ENCODE measurements around the gene SLC15A4.
"Not testable (repeated sequence)": the region's sequence is repeated elsewhere in the genome, so short reads cannot be mapped to it uniquely, and the experiment has no call there.

Gene SLC15A4

DNA sequence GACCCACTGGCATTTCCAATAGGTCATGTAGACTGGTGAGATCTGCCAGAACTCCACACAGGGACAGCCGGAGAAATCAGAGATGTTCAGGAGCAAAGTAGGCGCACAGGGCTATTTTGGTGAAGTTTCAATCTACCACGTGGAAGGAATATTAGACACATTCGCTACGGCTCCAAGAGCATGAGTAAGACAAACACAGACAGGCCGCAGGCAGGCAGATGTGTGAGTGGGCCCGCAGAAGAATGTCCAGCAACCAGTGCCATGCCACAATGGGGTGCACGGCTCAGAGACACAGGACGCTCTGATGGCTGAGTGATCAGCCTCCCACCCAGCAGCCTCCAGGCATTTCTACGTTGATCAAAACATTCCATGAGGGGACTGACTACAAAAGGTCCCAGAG is 10.4 kb downstream of the SLC15A4 start:
- DNase-seq, result no peak

- DNase-seq, result no peak
Measured at GRCh38 chr12:128811806-128812205, 12.0 kb downstream of the SLC15A4 start.

DNA sequence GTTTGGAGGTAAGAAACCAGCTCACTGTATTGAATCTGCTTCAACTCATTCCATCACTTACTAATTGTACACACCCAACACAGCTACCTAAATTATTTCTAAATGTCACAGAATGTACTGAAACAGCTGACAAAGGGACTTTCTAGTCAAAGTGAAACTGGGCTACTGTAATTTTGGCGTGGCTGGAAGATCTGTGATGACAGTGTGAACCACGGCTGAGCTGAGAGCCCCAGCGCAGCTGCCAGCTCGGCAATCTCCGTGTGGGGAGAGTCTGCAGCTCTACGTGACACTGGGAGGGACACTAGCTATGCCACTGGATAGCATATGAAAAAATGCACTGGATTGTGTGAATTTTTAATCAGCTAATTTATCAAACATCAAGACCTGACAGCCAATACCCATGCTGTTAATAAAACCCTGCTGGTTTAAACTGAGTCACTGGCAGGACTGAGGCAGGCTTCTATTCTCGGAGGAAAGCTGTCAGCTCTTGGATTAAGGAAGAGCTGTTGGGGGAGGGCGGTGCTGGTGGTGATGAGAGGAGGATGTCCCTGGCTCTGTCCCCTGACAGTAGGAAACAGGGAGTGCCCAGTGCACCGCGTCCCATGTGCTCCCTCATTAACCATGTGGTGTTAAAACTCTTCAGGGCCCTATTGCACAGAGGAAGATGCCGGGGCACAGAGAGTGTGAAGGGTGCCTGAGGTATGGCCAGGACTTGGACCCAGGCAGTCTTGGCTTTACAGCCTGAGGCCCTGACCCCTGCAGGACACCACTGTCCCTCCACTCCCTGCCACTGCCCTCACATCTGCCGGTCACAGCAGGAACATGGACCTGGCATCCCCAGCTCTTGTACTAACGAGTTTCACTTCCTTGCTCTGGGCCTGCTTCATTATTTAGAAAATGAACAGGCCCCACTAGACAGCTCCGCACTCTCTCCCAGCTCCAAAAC is 13.3 kb downstream of the SLC15A4 start:
- no peak for DNase-seq

DNA sequence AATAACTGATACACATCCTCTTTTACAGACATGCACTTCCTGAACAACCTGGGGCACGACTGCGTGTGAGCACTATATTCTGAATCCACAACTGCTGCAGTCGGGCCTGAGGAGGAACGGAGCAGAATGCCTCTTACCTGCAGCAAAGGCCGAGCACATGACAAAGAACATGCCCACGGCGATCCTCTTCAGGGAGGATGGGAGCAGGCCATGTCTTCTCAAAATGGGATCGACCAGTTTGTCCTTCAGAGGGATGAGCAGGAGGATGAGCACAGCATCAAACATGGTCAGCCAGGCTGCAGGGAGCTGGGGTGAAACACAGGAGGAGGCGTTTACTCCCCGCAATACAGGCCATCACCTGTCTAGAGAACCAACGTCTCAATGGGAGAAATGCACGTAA is 15.1 kb downstream of the SLC15A4 start:
- DNase-seq, result no peak

DNA sequence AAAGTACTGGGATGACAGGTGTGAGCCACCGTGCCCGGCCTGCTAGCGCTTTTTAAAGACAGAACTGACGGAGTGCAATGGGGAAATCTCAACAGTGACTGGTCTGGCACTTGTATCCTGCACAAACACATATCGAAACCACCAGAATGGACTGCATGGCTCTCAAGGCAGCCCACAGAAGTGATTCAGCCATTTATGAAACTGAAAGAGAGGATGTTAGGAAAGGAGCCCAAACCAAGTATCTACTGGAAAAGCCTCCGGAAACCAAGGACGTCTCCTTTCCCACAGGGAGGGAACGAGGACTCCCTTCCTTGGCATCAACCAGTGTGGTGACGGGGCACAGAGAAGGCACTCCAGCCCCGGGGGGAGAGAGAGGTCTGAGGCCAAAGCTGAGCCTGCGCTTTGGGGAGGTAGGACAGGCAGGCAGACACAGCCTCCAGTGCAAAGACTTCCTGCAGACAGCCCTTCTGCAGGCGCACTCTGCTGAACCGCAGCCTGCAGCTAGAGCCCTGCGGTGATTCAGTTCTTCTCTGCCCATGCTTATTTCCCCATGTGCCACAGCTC is 16.5 kb downstream of the SLC15A4 start:
- DNase-seq, result no peak

DNA sequence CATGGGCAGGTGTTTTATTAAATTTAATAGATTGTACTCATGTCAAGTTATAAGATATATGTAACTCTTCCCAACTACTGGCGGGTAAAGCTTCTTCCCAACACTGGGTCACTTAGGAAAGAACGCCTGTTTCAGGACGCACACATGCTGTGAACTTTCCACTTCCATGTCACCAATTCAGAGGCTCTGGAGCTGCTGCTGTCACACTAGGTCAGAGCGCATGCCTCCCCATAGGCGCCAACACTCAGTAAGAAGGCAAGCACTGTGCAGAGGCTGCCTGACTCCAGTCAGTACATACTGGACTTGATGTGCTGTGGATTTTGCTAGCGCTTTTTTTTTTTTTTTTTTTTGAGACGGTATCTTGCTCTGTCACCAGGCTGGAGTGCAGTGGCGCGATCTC is 17.2 kb downstream of the SLC15A4 start:
- no peak for DNase-seq

DNA sequence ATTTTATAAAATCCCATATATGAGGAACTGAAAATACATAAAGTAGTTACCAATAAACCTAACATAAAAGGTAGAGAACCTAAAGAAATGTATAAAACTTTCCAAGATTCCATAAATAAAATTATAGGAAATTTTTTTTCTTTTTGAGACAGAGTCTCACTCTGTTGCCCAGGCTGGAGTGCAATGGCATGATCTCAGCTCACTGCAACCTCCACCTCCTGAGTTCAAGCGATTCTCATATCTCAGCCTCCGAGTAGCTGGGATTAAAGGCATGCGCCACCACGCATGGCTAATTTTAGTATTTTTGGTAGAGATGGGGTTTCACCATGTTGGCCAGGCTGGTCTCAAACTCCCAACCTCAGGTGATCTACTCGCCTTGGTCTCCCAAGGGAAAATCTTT is 18.4 kb downstream of the SLC15A4 start:
- not testable (repeated sequence) for DNase-seq

DNA sequence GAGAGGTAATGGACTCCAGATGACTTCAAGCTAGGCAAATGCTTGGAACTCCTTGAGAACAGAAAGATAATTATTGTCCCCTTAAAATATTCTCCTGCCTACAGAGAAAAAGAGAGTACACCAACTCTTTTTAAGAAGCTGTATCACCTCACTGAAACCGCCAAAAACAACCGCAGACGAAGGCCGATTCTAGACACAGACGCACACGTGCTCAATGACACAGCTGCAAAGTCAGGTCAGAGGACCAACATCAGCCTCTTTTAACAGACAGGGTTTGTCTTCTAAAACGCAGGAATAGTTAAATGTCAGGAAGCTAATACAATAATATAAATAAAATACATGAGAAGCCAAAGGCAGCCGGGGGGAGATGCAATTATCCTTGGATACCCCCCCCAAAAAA is 19.0 kb downstream of the SLC15A4 start:
- DNase-seq, result no peak

- DNase-seq, result no peak
Measured at GRCh38 chr12:128803788-128804187, 20.0 kb downstream of the SLC15A4 start.

DNA sequence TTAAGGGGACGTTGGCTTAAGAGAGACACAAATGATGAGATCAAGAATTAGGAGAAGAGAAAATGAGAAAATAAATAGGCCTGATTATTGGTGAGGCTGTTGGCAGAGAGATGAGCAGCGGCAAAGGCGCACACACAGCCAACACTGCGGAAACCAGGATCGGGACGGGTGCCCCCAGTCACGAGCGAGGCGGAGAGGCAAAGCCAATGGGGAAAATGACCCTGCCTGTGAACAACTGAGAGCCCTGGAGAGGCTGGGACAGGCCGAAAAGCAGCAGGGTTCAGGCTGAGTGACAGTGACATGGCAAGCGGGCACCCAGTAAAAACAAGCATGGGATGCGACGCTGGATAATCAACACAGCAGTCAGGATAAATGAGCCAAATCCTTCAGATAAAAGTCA is 21.0 kb downstream of the SLC15A4 start:
- no peak for DNase-seq

GRCh38 chr12:128801879-128802391 is 21.8 kb downstream of the SLC15A4 start:
- no peak for DNase-seq

GRCh38 chr12:128800606-128801005 is 23.2 kb downstream of the SLC15A4 start:
- DNase-seq, result no peak

DNA sequence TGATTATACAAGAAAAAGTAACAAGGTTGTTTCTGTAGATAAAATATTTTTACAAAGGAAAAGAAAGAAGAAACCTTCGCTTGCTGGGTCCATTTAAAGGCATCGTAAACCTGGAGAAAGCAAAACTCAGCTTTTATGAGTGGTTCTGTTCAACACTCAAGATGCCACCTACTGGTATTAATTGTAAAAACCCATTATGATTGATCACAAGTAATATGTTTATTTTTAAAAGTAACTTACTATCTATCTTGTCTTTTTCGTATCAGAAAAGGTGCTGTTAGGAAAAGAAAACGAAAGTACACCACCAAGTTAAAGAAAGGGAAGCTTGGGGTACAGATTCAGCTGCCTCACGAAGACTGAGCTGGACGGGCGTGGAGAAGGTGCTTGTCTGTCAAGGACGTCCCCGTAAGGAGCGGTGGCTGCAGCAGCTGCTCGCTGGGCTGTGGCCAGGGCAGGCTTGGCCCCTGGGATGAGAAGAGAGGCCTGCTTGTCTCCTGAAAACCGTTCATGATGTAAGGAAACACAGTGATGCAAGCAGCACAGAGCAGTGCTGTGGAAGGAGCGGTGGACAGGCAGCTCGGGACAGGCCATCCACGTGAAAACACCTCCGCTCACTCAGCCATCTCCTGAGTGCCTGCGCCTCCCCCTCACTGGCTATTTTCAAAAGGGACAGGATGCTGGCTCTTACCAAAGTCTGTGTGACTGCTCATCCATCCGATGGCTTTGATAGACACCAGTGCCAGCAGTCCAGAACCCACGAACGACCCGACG is 25.0 kb downstream of the SLC15A4 start:
- no peak for DNase-seq

- no peak for DNase-seq
Measured at GRCh38 chr12:128797119-128798118, 26.3 kb downstream of the SLC15A4 start.

- DNase-seq, result no peak
Measured at GRCh38 chr12:128796439-128797118, 27.2 kb downstream of the SLC15A4 start.

DNA sequence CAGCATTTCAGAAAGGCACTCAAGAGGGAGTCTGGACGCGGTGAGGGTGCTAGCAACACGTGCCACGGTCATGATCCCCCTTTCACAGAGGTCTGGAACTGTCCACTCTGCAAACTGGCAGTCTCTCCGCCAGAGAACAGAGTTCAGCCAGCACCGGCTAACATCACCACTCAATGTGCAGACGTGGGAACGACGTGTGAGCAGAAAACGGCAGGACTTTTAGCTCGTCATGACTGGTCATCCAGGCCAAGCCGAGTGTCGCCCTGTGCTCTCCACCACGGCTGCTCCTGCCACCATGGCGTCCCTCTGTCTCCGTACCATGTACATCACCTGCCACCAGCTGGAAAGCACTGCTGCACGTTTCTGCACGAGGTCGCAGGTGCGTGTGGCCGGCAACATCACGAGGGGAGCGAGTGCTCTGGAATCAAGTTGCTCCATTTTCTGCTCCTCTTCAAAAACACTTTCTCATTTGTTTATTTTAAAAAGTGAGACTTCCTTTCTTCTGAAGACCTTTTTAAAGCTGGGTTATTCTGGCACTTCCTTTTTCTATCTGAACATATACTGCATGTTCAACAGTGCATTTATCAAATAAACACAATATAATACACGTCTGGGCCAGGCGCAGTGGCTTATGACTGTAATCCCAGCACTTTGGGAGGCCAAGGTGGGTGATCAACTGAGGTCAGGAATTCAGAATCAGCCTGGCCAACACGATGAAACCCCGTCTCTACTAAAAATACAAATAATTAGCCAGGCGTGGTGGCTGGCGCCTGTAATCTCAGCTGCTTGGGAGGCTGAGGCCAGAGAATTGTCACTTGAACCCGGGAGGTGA is 28.0 kb downstream of the SLC15A4 start:
- no peak for DNase-seq

GRCh38 chr12:128794661-128795529 is 28.9 kb downstream of the SLC15A4 start:
- DNase-seq, result no peak

- DNase-seq, result no peak
Measured at GRCh38 chr12:128793701-128794100, 30.1 kb downstream of the SLC15A4 start.

- no peak for DNase-seq
Measured at GRCh38 chr12:128792881-128793280, 30.9 kb downstream of the SLC15A4 start.

DNA sequence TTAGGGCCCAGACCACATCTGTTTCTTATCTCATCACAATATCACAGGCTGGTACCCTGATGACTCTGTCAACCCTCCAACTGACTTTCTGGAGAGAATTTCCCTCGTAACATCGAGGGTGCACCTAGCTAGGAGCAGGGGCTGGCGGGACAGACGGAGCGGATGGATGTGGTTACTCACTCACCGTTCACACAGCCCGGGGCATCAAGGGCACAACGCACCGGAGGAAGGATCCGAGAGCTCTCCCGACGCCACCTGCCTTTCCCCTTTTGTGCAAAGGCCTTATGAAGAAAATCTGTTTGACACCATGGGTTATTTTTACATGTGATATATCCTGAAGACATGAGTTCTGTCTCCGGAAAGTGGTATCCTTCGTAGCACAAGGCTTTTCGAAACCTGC is 31.4 kb downstream of the SLC15A4 start:
- no peak for DNase-seq
